Astrocyte of the cerebellum (primary cell): ENCODE results near the gene SFXN5.

Experiments used
- DNase-seq: peaks from one replicate; pipeline ENCODE4 v3.0.0-alpha.2; 2011; ENCODE audit warnings: low read depth
- H3K4me3 ChIP-seq: 2 replicates; pipeline ENCODE4 v1.5.1; 2011; ENCODE audit warnings: mild to moderate bottlenecking, low read depth, low read length, moderate library complexity
- CTCF ChIP-seq: IDR thresholded peaks from 2 replicates; pipeline ENCODE4 v1.5.1; 2012; ENCODE audit warnings: low read length, low read depth, moderate library complexity, mild to moderate bottlenecking; ENCODE audit errors: missing control alignments
- in situ Hi-C: cut with HindIII; loops from 2 replicates; pipeline ENCODE4 v1.10.0; 2017; ENCODE audit warnings: low sequenced_read_pairs

Gene SFXN5

GRCh38 chr2:73027340-73027739 is 44.2 kb downstream of the SFXN5 start:
- TF ChIP-seq CTCF, result no peak
- DNase-seq, result no peak
- H3K4me3 ChIP-seq, result no peak overlapping the region
- in situ Hi-C loops, result no loop called here

GRCh38 chr2:73023497-73023896 is 48.0 kb downstream of the SFXN5 start:
- in situ Hi-C loops, result no loop called here
- TF ChIP-seq CTCF, result no peak
- no peak overlapping the region for H3K4me3 ChIP-seq
- DNase-seq, result no peak

GRCh38 chr2:73022024-73022568 is 49.4 kb downstream of the SFXN5 start:
- no peak for DNase-seq
- in situ Hi-C loops, result no loop called here
- H3K4me3 ChIP-seq, result no peak overlapping the region
- no peak for TF ChIP-seq CTCF

GRCh38 chr2:73021371-73022010 is 50.0 kb downstream of the SFXN5 start:
- in situ Hi-C loops, result no loop called here
- TF ChIP-seq CTCF, result no peak

GRCh38 chr2:73020657-73021370 is 50.7 kb downstream of the SFXN5 start:
- no peak for TF ChIP-seq CTCF
- peak; percentile 71 for DNase-seq
- no peak overlapping the region for H3K4me3 ChIP-seq
- in situ Hi-C loops, result no loop called here

More at GRCh38 chr2:73021371-73022010, 50.0 kb downstream of the SFXN5 start:
- no peak for DNase-seq
- no peak overlapping the region for H3K4me3 ChIP-seq

- H3K4me3 ChIP-seq, result no peak overlapping the region
- in situ Hi-C loops, result no loop called here
- no peak for TF ChIP-seq CTCF
- no peak for DNase-seq
Measured at GRCh38 chr2:73020306-73020656, 51.2 kb downstream of the SFXN5 start.
